ENCODE data around the gene GABBR2.

Gene GABBR2

DNA sequence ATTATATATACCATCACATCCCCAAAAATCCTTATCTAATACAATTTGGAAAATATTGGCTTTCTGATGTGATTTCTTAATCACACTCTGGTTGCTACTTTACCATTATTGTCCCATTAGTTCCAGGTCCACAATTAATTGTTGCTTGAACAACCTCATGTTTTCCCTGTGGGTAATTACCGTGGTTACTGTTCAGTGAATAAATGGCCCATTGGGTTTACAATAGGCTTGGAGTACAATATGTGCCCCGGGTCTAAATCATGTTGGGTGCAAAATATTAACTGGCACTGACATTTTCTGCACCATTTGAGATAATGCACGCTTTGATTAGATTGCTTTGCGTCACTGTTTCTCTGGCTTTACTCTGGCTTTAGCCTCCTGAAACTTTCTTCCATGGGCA, 163.7 kb downstream of the GABBR2 start:
- DNase-seq (ENCODE audit: low read depth in 3 of 3): no peak

DNA sequence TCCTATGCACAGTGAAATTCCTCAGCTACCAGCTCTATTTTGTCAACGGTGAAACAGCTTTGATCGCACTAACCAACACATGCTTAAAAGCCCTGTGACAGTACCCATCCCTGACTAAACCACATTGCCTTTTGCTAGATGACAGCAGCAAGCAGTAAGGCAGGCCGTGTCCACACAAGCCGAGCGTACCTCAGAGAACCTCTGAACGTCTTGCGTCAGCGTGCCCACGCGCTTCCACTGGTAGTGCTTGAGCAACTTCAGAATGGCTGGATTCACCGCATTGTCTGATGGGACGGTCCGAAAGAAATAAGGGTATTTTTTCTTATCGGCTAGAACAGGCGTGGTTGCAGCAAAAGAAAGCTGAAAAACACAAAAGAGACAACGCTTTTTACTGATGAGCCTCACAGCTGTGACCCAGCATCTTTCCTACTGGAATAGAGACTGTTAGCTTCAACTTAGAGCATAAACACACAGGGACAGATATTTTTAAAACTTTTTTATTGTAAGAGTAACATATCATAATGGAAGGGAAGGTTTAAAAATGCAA, 167.0 kb downstream of the GABBR2 start:
- DNase-seq (ENCODE audit: low read depth in 3 of 3): no peak

DNA sequence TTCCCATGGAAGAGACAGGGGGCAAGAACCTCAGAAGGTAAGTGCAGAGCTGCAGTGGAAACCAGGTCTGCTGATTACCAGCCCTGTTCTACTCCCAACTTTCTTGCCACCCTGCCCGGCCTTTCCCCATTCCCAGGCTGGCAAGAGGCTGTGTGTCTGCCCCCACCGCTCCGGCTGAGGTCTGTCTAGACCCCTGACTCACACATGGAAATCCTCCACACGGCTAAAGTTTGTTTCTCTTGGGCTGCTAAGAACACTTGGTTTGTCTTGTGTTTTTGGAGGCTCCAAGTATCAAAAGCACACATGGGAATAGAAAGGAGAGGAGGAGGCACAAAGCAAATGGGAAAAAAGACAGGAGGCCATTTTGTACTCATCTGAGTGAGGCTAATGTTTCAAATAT, 168.3 kb downstream of the GABBR2 start:
- no peak for DNase-seq (ENCODE audit: low read depth in 3 of 3)

DNA sequence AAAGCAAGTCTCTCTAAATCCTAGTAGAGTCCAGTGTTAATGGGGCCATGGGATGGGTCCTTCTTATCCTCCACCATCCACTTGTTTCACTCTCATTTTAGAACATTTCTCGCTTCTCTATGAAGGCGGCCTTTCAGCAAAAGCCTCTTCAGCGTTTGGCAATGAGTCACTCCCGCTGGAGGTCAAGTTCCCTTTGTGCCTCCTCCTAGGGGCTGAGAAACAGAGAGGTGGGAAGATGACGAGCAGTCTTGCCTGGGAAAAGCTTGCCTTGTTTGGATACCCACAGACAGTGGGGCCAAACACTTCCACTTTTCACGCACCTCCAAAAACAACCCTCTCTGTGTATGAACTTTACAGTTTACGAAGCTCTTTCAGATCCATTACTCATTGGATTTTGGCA, 168.8 kb downstream of the GABBR2 start:
- DNase-seq (ENCODE audit: low read depth in 3 of 3): no peak

DNA sequence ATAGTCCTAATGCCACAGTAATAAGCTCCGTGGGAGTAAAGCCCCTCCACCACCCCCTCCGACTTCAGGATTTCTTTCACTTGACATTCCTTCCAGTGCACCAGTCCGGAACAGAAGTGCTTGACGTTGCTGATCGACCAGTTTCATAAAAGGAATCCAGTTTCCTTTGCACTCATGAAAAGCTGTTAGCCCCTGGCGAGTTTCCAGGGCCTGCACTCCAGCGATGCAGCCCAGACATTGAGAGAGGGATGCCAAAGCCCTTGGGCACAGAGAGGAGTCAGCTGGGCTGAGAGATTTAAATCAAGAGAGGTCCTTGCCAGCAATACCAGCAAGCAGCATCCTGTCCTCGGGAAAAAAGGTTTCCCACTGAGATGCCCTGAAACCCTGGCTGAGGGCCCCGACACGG, 170.1 kb downstream of the GABBR2 start:
- no peak for DNase-seq (ENCODE audit: low read depth in 3 of 3)

DNA sequence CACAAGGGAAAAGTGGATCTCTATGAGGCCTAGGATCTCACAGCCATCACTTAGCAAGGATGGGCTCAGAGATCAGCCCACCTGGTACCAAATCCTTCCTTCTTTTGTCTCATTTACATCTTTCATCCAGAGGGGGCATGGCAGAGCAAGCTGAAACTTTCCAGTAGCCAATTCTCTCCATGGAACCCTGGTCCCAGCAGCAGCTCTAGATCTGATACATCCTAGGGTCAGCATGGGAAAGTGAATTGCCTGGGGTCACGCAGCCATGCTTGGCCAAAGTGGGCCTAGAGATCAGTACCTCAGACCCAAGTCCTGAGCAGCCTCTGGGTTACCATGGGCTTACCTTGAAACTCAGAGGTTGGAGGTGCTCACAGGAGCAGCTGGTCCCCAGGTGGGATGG, 170.5 kb downstream of the GABBR2 start:
- no peak for DNase-seq (ENCODE audit: low read depth in 3 of 3)

DNA sequence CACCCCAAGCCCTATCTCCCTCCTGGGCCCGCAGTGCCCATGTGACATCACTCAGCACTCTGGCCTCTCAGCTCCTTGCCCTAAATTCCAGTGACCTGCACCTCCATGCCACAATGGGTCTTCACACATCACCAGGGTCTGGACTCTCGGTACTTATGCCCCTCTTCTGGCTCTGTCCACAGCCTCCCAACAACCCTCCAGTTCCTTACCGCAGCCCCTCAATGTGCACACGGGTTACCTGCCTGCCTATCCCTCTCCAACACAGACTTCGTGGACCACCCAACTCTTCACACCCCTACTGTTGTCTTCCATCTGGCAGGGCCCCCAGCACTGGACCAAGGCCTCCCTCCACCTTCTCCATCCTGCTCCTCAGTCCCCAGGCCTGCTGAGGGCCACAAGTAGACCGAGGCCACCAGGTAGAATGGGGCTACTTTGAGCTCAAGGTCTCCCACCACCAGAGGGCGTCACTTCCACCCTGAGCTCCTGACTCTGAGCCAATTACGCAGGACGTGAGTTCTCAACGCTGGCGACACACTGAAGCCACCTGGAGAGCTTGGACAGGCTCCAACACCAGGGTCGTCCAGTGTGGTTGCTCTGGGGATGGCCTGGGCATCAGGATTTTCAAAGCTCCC, 172.1 kb downstream of the GABBR2 start:
- peak in 1 of 3 experiments; percentile 30 for DNase-seq (ENCODE audit: low read depth in 3 of 3)

DNA sequence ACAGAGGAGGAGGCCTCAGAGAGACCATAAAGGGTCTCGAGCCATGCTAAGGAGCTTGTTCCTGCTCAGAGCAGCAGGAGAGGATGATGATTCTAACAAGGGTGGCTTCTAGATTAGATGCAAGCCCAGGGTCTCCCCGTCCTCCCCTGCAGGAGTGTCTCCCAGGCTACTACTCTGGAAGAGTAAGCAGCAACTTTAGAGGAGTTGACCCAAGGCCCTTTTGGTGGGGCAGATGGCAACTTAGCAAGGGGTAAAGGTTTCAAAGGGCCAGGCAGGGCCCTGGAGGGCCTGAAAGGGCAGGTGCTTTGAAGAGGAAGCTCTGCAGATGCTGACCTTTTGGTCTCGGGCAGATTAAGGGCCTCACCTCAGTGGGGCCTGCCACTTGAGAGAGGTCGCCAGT, 174.9 kb downstream of the GABBR2 start:
- no peak for DNase-seq (ENCODE audit: low read depth in 3 of 3)

DNA sequence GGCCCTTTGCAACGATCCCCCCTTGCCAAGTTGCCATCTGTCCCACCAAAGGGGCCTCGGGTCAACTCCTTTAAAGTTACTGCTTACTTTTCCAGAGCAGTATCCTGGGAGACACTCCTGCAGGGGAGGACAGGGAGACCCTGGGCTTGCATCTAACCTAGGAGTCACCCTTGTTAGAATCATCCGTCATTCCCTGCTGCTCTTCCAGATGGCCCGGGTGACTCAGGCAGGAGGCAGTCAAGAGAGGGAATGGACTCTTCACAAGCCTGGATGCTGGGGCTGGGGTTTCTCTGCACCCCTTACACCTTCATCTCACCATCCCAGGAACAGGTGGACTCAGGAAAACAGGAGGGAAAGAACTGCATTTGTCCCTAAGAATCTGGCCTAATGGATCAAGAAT, 175.6 kb downstream of the GABBR2 start:
- DNase-seq (ENCODE audit: low read depth in 3 of 3): no peak

DNA sequence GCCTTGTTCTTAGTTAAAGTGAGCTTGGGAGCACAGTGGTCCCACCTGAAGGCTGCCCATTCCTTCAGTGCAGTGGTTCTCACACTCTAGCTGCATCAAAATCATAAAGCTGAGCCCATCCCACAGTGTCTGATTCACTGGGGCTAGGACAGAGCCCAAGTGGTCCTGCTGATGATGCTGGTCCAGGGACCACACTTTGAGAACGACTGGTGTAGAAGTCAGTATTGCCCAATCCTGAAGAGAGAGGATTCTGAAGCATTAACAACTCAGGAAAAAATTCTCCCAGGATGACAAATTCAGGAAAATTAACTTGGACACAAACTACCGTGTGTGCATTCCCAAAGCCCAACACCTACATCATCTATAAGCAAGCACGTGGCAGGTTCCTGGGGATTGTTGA, 176.2 kb downstream of the GABBR2 start:
- no peak for DNase-seq (ENCODE audit: low read depth in 3 of 3)

DNA sequence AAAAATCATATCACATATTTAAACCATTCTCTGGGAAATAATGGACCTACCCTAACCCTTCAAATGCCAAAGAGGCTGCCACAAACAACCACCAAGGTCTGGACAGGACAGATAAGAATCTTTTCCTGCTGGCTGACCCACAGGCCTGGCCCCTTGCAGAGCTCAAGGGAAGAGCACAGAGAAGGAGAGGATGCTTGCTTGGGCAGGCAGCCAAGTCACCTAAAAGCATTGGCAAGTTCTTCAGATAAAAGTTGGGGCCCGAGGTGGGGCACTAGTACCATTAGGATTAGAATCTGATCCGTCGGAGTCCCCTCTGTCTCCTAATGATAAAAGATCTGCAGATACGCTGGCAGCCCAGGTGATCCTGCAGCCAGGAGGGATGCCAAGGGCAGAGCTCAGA, 176.6 kb downstream of the GABBR2 start:
- no peak for DNase-seq (ENCODE audit: low read depth in 3 of 3)

DNA sequence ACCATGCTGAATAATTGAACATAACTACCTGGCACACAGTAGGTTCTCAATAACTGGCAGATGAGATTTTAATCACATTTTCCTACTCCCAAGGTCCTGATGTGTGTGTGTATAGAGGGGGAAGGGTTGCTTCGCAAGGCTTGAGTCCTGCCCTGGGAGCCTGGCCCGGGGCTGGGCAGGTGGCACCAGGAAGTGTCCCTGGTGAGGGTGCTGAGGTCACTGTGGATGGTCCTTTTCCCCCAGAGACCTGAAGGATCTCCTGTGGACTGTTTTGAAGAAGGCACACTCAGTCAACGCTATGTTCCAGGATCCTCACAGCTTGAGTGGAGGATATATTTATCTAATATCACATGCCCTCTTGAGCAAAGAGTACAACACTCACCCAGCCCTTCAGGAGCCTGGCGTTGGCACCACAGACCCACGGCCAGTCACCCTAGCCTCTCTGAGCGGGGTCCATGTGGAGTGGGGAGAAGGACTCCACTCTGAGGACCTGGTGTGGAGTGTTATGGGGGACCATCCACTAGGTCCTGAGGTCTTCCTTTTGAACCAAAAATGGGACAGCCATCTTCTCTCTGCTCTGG, 177.8 kb downstream of the GABBR2 start:
- no peak for DNase-seq (ENCODE audit: low read depth in 3 of 3)

DNA sequence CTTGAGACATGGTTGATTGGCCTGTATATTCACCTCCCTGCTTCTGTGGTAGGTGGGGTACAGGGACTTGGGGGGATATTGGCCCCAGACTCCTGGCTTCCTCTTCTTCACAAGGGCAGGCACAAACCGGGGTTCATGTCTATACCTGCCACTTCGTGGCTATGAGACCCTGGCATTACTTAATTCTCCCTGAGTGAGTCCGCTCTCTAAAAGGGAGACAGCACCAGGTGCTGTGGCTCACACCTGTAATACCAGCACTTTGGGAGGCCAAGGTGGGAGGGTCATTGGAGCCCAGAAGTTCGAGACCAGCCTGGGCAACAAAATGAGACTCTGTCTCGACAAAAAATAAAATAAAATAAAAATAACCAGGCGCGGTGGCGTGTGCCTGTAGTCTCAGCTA, 178.5 kb downstream of the GABBR2 start:
- no peak for DNase-seq (ENCODE audit: low read depth in 3 of 3)

DNA sequence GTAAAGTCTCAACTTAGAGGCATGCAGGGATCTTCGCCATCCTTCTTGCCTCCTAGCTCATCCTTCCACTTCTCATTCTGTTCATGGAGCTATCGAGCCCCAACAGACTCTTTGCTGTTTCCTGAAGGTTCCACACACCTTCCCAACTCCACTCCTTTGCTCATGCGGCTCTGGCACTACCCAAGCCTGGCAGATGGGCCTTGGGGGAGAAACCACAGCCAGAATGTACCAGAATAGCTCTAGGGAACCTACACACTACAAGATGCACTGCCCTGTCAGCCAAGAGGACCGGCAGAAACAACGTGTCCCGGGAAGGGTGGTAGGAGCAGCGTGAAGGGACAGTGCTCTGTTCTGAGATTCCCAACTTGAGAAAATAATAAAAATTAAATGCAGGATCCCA, 178.9 kb downstream of the GABBR2 start:
- DNase-seq (ENCODE audit: low read depth in 3 of 3): no peak

DNA sequence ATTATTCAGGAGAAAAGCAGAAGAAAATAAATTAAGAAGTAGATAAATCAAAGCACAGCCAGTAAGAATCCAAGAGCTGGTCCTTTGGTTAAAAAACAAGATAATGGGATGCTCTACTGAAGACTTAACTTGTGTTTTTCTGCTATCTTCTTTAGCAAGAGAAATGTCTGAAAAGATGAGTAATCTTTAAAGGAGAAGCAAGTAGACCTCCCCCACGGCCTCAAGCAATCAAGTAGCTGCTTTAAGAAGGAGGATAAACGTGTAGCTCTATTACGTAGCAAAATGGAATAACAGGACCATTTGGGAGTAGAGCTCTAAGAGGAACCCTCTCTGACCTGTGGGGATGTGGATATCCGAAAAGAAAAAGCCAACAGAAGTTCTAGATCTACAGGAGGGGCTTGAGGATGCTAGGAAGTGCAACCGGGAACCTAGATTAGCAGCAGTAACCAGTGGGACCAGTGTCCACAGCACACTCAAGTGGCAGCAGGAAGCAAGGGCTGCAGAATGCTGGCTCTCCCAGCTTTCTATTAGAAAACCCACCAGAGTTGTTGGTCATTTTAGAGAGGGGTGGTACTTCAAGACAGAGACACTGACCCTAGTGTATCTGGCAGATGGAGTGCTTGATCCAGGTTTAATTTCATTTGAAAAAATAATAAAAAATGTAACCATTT, 185.4 kb downstream of the GABBR2 start:
- no peak for DNase-seq (ENCODE audit: low read depth in 3 of 3)

DNA sequence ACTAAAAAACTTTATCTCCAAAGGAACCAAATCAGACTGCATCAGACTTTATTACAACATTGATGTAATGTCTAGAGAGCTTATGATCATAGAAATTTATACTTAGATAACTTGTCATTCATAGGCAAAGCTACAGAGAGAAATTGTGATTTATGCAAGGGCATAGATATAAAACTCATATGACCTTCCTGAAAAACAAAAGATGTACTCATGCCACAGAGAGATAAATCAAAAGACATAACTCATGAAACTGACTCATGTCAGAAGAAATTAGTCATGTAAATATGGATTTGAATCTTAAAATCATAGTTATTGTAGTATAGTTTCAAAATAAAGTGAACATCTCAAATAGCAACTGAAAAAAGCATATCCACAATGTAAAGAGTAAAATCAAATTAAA, 186.2 kb downstream of the GABBR2 start:
- no peak for DNase-seq (ENCODE audit: low read depth in 3 of 3)

DNA sequence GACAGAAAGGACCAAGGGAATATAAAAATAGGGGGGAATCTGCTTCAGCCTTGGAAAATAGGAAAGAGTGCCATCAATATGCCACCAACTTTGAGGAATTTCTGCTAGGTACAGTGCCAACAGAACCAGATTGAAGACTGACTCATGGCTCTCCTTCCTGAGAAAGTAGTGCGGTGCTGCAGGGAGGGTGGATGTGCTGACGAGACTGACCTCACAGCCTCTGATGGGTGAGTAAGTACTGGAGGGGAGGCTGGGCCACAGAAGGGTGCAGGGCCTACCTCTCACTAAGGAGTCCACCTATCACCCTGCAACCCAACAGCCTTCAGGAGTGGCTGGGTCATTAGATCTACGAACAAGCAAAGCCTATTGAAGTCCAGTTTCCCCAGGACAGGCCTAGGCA, 187.6 kb downstream of the GABBR2 start:
- no peak for DNase-seq (ENCODE audit: low read depth in 3 of 3)

DNA sequence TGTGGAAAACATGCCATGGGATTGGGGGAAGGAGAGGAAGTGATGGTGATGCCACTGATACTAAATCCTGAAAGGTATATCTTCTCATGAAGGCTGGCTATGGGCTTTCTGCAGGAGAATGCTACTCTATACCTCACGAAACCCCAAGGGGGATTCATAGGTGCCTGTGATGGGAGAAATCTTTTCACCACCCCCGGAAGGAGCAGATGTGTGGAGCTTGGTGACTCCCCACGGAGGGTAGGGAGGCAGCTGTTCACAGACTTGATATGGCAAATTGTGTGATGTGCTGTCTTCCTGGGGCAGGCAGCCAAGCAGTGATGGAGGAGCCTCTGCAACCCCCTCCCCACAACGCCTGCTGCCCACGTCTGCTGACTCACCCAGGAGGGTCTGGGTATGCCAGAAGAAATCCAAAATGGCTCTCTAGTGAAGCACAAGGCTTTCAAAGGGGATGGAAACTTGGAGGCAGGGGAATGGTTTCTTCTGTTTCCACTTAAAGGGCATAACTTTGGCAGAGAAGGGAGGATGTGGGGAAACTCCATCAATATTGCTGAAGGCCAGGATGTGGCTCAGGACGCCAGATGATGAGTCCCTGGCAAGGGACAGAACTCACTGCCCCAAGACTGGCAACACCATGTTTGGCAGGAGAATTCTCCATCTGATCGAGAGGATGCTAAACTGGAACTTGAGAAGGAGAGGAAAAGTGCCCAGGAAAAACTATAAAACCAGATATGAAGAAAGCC, 188.3 kb downstream of the GABBR2 start:
- no peak for DNase-seq (ENCODE audit: low read depth in 3 of 3)

DNA sequence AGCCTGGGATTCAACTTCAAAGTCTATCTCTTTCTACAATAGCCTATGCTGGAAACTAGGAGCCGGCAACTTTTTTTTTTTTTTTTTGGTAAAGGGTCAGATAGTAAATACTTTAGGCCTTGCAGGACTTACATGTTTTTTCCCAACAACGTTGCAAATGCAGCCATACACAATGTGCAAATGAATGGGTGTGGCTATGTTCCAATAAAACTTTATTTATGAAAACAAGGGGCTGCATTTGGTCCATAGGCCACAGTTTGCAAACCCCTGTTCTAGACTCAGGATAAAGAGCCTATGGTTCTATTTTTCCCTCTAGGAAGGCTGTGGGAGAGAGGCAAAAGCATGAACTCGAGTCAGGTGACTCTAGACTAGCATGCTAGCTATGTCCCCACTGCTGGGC, 189.1 kb downstream of the GABBR2 start:
- no peak for DNase-seq (ENCODE audit: low read depth in 3 of 3)

DNA sequence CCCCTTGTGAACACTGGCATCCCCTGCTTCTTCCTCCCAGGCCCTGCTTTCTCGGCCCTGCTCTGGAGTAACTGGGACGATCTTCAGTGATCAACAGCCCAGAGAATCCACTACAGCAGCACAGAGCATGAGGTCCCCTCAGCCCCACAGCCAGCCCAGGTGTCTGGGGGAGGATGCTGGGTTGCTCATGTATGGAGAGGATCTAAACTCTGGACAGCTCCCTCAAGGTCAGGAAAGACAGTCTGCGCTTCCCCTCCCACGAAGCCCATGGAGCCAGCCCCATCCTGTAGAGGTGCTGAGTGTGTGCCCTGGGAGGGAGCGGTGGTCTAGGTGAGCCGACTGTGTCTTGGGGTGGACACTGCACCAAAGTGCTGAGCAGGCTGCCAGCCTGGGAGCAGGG, 190.2 kb downstream of the GABBR2 start:
- no peak for DNase-seq (ENCODE audit: low read depth in 3 of 3)

DNA sequence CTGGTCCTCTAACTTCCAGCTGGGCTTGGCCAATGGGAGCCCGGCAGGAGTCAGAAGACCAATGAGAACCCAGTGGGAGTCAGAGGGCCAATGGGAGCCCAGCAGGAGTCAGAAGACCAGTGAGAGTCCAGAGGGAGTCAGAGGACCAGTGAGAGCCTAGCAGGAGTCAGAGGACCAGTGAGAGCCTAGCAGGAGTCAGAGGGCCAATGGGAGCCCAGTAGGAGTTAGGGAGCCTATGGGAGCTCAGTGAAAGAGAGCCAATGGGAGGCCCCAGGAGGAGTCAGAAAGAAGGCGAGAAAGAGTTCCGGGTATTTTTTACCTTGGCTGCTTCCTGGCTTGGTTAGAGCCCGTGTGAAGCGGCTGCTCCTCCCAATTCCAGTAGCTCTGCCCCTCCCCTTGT, 191.0 kb downstream of the GABBR2 start:
- DNase-seq (ENCODE audit: low read depth in 3 of 3): no peak

DNA sequence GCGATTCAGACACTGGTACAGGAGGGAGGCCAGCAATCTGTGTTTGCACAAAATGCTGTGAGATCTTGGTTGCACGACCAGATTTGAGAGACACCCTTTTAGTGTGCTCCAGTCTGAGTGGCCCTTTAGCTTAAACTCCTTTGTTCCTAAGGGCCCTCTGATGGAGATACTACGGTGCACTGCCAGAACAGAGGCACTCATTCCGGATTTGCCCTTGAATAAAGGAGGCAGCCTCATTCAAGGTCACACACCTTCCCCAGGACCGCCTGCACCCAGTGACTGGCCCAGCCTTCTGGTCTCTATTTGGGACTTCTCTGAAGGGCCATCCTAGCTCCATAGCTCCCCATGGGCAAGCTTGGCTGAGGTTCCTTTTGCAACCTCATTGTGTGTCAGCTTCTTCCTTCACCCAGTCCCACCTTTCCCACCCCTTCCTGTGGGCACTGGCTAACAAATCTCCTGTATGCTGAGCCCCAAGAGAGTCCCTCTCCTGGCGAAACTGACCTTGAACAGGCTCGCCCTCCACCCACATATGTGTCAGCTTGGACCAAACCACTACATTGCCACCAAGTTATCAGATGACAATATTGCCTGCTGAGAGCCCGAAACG, 191.7 kb downstream of the GABBR2 start:
- no peak for DNase-seq (ENCODE audit: low read depth in 3 of 3)
